Parathyroid adenoma (tissue), 2 donors: ENCODE measurements around the gene DCTN4.

Source experiments
- H2AFZ ChIP-seq: fragments of 300-600 bp; sonication (generic); one replicate; pipeline ENCODE4 v1.7.0; 2017; ENCODE audit warnings: antibody characterized with exemption, mild to moderate bottlenecking
- H3K27ac ChIP-seq: fragments of 300-600 bp; sonication (generic); one replicate; pipeline ENCODE4 v1.7.0; 2017
- H3K27me3 ChIP-seq: fragments of 300-600 bp; sonication (generic); one replicate; pipeline ENCODE4 v1.7.0; 2017; ENCODE audit warnings: low read length; ENCODE audit not compliant: control insufficient read depth, insufficient read depth
- H3K36me3 ChIP-seq: fragments of 300-600 bp; sonication (generic); one replicate; pipeline ENCODE4 v1.7.0; 2017; ENCODE audit warnings: low read length; ENCODE audit not compliant: control insufficient read depth, insufficient read depth
- H3K4me1 ChIP-seq: fragments of 300-600 bp; sonication (generic); one replicate; pipeline ENCODE4 v1.7.0; 2017; ENCODE audit warnings: control low read depth
- H3K4me2 ChIP-seq: fragments of 300-600 bp; sonication (generic); one replicate; pipeline ENCODE4 v1.7.0; 2017; ENCODE audit warnings: low read length
- H3K4me3 ChIP-seq: fragments of 300-600 bp; sonication (generic); one replicate; pipeline ENCODE4 v1.7.0; 2017; ENCODE audit warnings: low read depth, low read length
- H3K79me2 ChIP-seq: fragments of 300-600 bp; sonication (generic); one replicate; pipeline ENCODE4 v1.7.0; 2017; ENCODE audit warnings: control low read depth
- H3K9ac ChIP-seq: fragments of 300-600 bp; sonication (generic); one replicate; pipeline ENCODE4 v1.7.0; 2017; ENCODE audit warnings: mild to moderate bottlenecking
- H3K9me3 ChIP-seq: fragments of 300-600 bp; sonication (generic); one replicate; pipeline ENCODE4 v1.7.0; 2017; ENCODE audit warnings: low read length; ENCODE audit not compliant: control insufficient read depth
- CTCF ChIP-seq: fragments of 300-600 bp; sonication (generic); IDR thresholded peaks from one replicate; pipeline ENCODE4 v1.7.0; 2017; ENCODE audit warnings: antibody characterized with exemption, mild to moderate bottlenecking
- donor health status: primary hyperparathyroidism.

Gene DCTN4

GRCh38 chr5:150774145-150774544 is 15.3 kb upstream of the DCTN4 start:
- no peak for TF ChIP-seq CTCF
- Histone ChIP-seq H3K4me1 (peaks cover 9% of the 10 kb centered on the region), H3K9ac (no peak overlapping the region), H2AFZ (no peak overlapping the region), H3K79me2 (no peaks in the 10 kb centered on the region), H3K27ac (no peak overlapping the region), H3K4me3 (no peak overlapping the region), H3K4me2 (no peak overlapping the region), H3K27me3 (no peaks in the 10 kb centered on the region), H3K36me3 (no peaks in the 10 kb centered on the region), H3K9me3 (no peaks in the 10 kb centered on the region)

DNA sequence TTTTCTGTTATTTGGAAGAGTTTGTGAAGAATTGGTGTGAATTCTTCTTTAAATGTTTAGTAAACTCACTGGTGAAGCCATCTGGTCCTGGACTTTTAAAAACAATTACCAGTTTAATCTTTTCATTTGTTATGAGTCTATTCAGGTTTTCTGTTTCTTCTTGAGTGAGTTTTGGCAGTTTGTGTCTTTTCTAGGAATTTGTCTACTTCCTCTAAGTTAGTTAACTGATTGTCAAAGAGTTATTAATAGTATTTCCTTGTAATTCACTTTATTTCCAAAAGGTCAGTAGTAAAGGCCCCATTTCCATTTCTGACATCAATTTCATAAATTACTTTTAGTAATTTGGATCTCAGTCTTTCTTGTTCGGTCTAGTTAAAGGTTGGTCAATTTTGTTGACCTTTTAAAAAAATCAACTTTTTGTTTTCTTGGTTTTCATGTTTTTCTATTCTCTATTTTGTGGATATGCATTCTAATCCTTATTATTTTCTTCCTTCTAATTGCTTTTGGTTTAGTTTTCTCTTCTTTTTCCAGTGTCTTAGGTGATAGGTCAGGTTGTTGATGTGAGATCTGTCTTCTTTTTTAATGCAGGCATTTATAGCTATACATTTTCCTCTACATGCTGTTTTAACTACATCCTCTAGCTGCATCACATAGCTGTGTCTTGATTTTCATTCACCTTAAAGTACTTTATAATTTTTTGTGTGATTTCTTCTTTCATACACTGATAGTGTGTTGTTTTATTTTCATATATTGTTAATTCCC is 12.4 kb upstream of the DCTN4 start:
- H3K4me3 ChIP-seq = no peak overlapping the region
- no peak overlapping the region for H2AFZ ChIP-seq
- no peaks in the 10 kb centered on the region for H3K79me2 ChIP-seq
- no peaks in the 10 kb centered on the region for H3K9me3 ChIP-seq
- H3K4me2 ChIP-seq = no peak overlapping the region
- peaks cover 6% of the 10 kb centered on the region for H3K4me1 ChIP-seq
- no peak for TF ChIP-seq CTCF
- H3K9ac ChIP-seq = no peak overlapping the region
- H3K27ac ChIP-seq = no peak overlapping the region
- H3K36me3 ChIP-seq = no peaks in the 10 kb centered on the region
- H3K27me3 ChIP-seq = no peaks in the 10 kb centered on the region

DNA sequence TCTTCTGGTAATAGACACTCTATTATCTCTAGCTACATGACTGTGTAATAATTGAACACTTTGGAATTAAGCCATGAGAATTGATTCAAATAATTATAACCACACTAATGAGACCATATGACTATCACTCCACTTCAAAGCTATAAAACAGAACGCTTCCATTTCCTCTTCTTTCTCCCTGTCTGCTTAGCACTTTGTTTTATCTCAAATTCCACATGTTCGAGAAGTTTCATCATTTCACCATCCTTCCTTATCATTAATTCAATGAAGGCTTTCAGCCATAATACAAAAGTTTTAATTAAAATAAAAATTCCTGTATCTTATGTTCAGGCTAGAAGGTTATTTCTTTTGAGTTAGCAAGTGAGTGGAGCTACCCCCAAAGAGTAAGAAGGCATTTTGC is 7.4 kb upstream of the DCTN4 start:
- H3K27me3 ChIP-seq = no peaks in the 10 kb centered on the region
- H3K27ac ChIP-seq = no peak overlapping the region
- no peak overlapping the region for H3K4me2 ChIP-seq
- no peak overlapping the region for H3K4me3 ChIP-seq
- H3K9ac ChIP-seq = no peak overlapping the region
- H3K9me3 ChIP-seq = no peaks in the 10 kb centered on the region
- H3K79me2 ChIP-seq = no peaks in the 10 kb centered on the region
- H2AFZ ChIP-seq = no peak overlapping the region
- peaks cover 11% of the 10 kb centered on the region for H3K4me1 ChIP-seq
- no peaks in the 10 kb centered on the region for H3K36me3 ChIP-seq
- no peak for TF ChIP-seq CTCF

DNA sequence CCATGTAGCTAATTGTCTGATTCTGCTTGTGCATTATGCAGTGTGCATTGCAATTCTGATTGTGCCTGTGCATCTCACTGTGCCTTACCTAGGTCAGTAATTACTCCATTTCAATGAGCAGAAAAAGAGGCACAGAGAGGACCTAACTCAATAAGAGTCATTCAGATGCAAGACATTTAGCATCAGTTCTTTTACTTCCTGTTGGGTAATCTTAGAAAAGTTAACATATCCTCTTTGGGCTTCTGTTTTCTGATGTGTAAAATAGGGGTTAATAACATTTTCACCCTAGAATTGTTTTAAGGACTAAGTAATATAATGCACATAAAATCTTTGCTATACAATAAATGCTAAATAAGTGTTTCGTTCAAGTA is 7.0 kb upstream of the DCTN4 start:
- H2AFZ ChIP-seq = no peak overlapping the region
- TF ChIP-seq CTCF = no peak
- H3K27ac ChIP-seq = no peak overlapping the region
- H3K4me2 ChIP-seq = no peak overlapping the region
- no peaks in the 10 kb centered on the region for H3K27me3 ChIP-seq
- H3K79me2 ChIP-seq = no peaks in the 10 kb centered on the region
- no peaks in the 10 kb centered on the region for H3K36me3 ChIP-seq
- no peak overlapping the region for H3K9ac ChIP-seq
- H3K9me3 ChIP-seq = no peaks in the 10 kb centered on the region
- H3K4me3 ChIP-seq = no peak overlapping the region
- peaks cover 11% of the 10 kb centered on the region for H3K4me1 ChIP-seq
